ENCODE data around the gene KCNN4. TPM values are rescaled to one million over a fixed set of nuclear protein-coding genes. Genes with fewer than 3 reads are reported as not detected.

KCNN4 gene
- total RNA-seq, 1 donor from 2014 or later = 0.28 TPM

DNA sequence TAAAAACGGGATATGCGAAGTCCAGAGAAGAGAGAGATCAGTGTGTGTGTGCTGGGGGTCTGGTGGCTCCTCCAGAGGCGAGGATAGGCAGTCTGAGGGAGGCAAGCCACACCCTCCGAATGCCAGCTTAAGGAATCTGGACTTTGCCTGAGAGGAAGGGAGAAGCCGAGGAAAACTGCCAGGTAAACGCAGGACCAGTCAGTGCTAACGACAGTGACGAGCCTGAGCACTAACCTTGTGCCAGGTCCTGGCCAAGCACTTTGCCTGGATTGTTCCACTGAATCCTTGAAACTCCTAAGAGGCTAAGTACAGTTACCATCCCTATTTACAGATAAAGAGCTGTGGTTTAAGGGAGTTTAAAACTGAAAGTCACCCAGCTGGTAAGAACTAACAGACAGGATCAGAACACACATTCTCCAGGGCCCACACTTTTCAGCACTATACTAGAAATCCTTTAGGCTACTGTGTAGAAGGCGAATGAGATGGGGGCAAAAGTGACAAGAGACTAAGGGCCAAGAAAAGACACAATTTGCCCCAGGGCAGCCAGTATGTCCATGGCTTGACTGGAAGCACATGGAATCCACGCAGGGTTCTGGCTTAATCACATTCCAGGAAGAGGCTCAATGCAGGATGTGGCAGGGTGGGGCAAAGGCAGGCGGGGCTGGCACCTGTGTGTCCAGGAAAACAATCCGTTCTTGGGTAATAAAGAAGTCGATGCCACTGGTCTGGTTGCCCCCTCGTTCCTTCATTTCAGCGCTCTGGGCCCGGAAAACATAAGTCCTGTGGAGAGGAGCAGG lies 41.1 kb downstream of the KCNN4 start:
- H3K4me1 Mint-ChIP-seq (ENCODE audit: unreplicated experiment) = peaks cover 1% of the 10 kb centered on the region
- no peak overlapping the region for H3K27ac Mint-ChIP-seq (ENCODE audit: unreplicated experiment)
- H3K36me3 Mint-ChIP-seq (ENCODE audit: low read depth, unreplicated experiment) = peaks cover 52% of the 10 kb centered on the region
- no peak overlapping the region for H3K4me3 Mint-ChIP-seq (ENCODE audit: unreplicated experiment)
- TF ChIP-seq, protein P1, sequence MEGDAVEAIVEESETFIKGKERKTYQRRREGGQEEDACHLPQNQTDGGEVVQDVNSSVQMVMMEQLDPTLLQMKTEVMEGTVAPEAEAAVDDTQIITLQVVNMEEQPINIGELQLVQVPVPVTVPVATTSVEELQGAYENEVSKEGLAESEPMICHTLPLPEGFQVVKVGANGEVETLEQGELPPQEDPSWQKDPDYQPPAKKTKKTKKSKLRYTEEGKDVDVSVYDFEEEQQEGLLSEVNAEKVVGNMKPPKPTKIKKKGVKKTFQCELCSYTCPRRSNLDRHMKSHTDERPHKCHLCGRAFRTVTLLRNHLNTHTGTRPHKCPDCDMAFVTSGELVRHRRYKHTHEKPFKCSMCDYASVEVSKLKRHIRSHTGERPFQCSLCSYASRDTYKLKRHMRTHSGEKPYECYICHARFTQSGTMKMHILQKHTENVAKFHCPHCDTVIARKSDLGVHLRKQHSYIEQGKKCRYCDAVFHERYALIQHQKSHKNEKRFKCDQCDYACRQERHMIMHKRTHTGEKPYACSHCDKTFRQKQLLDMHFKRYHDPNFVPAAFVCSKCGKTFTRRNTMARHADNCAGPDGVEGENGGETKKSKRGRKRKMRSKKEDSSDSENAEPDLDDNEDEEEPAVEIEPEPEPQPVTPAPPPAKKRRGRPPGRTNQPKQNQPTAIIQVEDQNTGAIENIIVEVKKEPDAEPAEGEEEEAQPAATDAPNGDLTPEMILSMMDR (IDR thresholded peaks at IDR 0.05; ENCODE audit: unreplicated experiment) = no peak
- no peaks in the 10 kb centered on the region for H3K9me3 Mint-ChIP-seq (ENCODE audit: unreplicated experiment)
- no peak for DNase-seq (ENCODE audit: low spot score)
- H3K27me3 Mint-ChIP-seq (ENCODE audit: unreplicated experiment) = peaks cover 2% of the 10 kb centered on the region

DNA sequence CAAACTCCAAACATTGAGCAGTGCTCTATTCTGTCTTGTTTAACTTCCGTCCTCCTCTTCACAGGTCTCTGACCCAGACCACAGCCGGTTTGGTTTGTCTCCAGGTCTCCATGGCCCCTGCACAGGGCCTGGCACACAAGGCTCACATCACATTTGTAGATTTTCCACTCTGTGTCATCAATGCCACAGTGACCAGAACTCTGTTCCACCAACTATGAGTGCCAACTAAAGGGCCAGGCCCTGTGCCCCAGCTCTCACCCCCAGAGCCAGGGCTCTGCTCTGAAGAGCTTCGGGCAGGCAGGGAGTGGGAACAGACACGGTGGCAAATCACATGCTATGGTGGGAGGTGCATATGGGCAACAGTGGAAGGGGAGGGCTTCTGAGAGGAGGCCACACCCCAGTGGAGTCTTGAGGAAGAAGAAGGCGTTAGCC lies 42.0 kb downstream of the KCNN4 start:
- Mint-ChIP-seq H3K9me3 (ENCODE audit: unreplicated experiment) (no peaks in the 10 kb centered on the region), H3K27ac (ENCODE audit: unreplicated experiment) (no peak overlapping the region), H3K4me3 (ENCODE audit: unreplicated experiment) (no peak overlapping the region), H3K4me1 (ENCODE audit: unreplicated experiment) (no peaks in the 10 kb centered on the region), H3K27me3 (ENCODE audit: unreplicated experiment) (peaks cover 2% of the 10 kb centered on the region), H3K36me3 (ENCODE audit: low read depth, unreplicated experiment) (peaks cover 50% of the 10 kb centered on the region)
- TF ChIP-seq, protein P1 (IDR thresholded peaks at IDR 0.05; ENCODE audit: unreplicated experiment) = no peak
- DNase-seq (ENCODE audit: low spot score) = no peak

DNA sequence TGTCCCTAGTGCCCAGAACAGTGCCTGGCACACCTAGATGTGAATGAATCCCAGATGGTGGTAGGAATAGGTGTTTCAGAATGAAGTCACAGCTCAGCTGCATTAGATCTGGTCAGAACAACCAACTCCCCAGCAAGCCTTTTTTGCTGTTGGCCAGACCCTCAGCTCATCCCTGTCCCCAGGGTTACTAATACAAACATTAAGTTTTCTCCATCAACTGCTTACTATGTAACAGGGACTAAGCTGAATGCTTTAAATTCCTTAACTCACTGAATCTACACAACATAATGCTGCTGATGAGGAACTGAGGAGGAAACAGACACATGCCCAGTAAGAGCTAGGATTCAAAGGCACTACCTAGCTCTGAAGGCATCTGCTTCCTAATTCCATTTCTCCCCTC lies 44.8 kb downstream of the KCNN4 start:
- TF ChIP-seq, protein P1 (IDR thresholded peaks at IDR 0.05; ENCODE audit: unreplicated experiment) = no peak
- H3K27me3 Mint-ChIP-seq (ENCODE audit: unreplicated experiment) = peaks cover 4% of the 10 kb centered on the region
- no peak overlapping the region for H3K27ac Mint-ChIP-seq (ENCODE audit: unreplicated experiment)
- no peaks in the 10 kb centered on the region for H3K9me3 Mint-ChIP-seq (ENCODE audit: unreplicated experiment)
- no peak for DNase-seq (ENCODE audit: low spot score)
- peaks cover 58% of the 10 kb centered on the region for H3K36me3 Mint-ChIP-seq (ENCODE audit: low read depth, unreplicated experiment)
- peaks cover 3% of the 10 kb centered on the region for H3K4me1 Mint-ChIP-seq (ENCODE audit: unreplicated experiment)
- no peak overlapping the region for H3K4me3 Mint-ChIP-seq (ENCODE audit: unreplicated experiment)

DNA sequence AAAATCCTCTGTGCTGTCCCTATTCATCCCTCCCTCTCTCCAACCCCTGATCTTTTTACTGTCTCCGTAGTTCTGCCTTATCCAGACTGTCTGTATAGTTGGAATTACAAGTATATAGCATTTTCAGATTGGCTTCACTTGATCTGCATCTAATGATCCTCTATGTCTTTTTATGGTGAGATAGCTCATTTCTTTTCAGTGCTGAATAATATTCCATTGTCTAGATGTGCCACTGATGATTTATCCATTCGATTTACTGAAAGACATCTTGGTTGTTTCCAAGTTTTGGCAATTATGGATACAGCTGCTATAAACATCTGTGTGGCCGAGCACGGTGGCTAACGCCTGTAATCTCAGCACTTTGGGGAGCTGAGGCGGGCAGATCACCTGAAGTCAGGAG lies 45.8 kb downstream of the KCNN4 start:
- TF ChIP-seq, protein P1 (IDR thresholded peaks at IDR 0.05; ENCODE audit: unreplicated experiment) = no peak
- Mint-ChIP-seq H3K27ac (ENCODE audit: unreplicated experiment) (no peak overlapping the region), H3K36me3 (ENCODE audit: low read depth, unreplicated experiment) (peaks cover 54% of the 10 kb centered on the region), H3K4me1 (ENCODE audit: unreplicated experiment) (peaks cover 3% of the 10 kb centered on the region), H3K27me3 (ENCODE audit: unreplicated experiment) (peaks cover 4% of the 10 kb centered on the region), H3K4me3 (ENCODE audit: unreplicated experiment) (no peak overlapping the region), H3K9me3 (ENCODE audit: unreplicated experiment) (no peaks in the 10 kb centered on the region)
- no peak for DNase-seq (ENCODE audit: low spot score)

DNA sequence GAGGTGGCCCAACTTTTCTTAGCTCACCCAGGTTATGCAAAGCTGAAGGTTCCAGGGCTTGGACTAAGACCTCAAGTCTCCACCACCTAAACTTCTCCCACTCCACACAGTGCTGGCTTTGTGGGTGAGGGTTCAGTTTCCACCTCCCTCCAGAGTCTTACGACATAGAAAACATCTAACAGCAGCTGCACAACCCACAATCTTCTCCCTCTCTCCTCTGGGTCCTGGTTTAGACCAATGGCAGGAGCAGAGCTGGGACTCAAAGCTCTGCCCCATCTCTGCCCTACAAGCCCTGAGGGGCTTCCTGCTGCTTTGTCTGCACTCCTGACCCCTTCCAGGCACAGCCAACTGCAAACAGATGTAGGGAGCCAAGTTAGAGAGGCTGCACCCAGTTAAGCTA lies 48.9 kb downstream of the KCNN4 start:
- H3K27me3 Mint-ChIP-seq (ENCODE audit: unreplicated experiment) = peaks cover 2% of the 10 kb centered on the region
- H3K4me3 Mint-ChIP-seq (ENCODE audit: unreplicated experiment) = peak overlapping the region; percentile 19
- H3K9me3 Mint-ChIP-seq (ENCODE audit: unreplicated experiment) = no peaks in the 10 kb centered on the region
- H3K27ac Mint-ChIP-seq (ENCODE audit: unreplicated experiment) = peak overlapping the region; percentile 12
- DNase-seq (ENCODE audit: low spot score) = no peak
- TF ChIP-seq, protein P1 (IDR thresholded peaks at IDR 0.05; ENCODE audit: unreplicated experiment) = no peak
- H3K36me3 Mint-ChIP-seq (ENCODE audit: low read depth, unreplicated experiment) = peaks cover 47% of the 10 kb centered on the region
- H3K4me1 Mint-ChIP-seq (ENCODE audit: unreplicated experiment) = peaks cover 3% of the 10 kb centered on the region
